Ureter (tissue), 1 donor: ENCODE data around the gene FAM32A. TPM values are rescaled to one million over a fixed set of nuclear protein-coding genes. Genes with fewer than 3 reads are reported as not detected.

Experiments
- DNase-seq: peaks from one replicate; pipeline ENCODE4 v3.0.0-alpha.2; 2020; ENCODE audit warnings: low spot score
- total RNA-seq: library from RNA; stranded (reverse); gene quantifications from one replicate; pipeline ENCODE4 v1.2.4, GENCODE V29; 2023
- donor health status: DM: yes; HTN: yes; CAD: no.

Gene FAM32A
- total RNA-seq, 1 donor from 2014 or later = 50.8 TPM

DNA sequence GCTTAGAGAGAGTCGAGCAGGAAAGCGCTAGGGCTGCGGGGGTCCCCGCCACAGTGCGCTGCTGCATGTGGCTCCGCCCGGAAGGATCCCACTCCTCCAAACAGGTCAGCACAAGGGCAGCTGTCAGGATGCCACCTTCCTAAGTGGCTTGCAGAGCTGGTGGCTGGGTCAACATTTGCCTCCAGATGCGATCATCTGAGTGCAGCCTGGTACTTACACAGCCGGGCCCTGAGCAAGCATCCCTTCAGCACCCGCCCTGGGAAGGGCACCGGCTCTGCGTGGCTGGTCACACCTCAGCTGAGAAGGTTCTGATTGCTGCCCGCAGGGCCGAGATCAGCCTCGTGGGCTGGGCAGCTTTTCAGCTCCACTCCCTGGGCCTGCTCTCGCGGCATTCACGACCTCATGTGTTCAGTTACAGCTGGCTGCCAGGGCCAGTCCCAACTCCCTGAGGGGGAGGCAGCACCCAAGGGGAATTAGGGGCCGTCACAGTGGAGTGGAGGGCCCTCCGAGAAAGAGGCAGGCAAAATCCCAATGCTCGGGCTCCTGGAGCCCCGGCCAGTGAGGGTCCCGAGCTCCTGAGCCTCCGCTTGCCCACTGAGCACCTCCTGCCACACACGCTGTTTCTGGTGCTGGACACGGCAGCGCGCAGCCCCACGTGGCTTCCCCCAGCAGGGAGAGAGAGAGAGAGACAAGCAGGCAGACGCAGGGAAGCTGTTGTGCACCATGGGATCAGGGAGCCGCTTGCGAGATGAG lies 39.3 kb downstream of the FAM32A start:
- no peak for DNase-seq

DNA sequence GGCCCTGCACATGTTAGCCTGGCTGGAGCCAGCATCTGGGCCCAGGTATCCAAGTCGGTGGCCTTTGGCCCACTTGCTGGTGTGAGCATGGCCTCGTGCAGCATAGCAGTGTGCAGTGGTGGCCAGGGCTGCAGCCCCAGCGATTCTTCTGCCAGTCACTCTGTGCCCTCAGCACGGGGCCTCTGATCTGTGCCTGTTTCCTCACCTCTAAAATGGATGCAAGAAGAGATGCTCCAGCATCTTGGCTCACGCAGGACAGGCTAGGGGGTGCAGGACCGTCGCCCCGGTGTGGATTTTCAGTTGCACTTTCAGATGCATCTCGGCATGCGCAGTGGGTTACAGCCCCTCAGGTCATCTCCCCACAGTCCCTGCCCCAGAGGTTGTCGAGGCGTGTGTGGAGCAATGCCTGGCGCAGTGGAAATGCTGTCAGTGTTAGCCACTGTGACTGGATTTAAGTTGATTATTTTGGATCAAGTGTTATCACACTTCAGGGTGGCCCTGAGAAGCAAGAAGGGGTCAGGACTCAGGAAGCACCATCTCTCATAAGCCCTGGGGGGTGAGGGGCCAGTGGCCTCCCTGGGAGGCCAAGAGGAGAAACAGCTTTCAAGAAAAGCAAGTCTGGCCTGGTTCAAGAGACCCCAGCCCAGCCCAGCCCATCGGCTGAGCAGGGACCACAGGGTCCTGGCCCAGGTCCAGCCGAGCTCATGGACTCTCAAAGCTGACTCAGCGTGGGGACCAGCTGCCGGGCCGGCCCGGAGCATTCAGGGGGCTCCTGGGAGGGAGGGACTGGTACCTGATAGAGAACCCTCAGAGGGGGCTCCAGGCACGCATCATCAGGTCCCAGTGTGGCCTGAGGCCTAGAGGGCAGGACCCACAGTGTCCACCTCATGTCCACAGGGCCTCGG lies 40.3 kb downstream of the FAM32A start:
- no peak for DNase-seq

DNA sequence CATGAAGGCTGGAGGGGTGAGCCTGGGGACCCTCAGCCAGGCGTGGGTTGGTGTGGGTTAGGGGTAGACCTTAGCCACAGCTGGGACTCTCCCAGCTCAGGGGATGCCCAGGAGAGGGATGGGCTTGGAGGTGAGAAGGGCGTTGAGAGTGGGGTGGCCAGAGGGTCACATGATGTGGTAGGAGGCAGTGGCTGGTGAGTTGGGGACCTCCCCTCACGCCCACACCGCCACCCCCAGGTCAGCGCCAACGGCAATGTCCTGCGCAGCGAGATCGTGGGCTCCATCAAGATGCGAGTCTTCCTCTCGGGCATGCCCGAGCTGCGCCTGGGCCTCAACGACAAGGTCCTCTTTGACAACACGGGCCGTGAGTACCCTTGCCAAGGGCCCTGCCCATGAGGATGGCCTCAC lies 41.0 kb downstream of the FAM32A start:
- DNase-seq = no peak

DNA sequence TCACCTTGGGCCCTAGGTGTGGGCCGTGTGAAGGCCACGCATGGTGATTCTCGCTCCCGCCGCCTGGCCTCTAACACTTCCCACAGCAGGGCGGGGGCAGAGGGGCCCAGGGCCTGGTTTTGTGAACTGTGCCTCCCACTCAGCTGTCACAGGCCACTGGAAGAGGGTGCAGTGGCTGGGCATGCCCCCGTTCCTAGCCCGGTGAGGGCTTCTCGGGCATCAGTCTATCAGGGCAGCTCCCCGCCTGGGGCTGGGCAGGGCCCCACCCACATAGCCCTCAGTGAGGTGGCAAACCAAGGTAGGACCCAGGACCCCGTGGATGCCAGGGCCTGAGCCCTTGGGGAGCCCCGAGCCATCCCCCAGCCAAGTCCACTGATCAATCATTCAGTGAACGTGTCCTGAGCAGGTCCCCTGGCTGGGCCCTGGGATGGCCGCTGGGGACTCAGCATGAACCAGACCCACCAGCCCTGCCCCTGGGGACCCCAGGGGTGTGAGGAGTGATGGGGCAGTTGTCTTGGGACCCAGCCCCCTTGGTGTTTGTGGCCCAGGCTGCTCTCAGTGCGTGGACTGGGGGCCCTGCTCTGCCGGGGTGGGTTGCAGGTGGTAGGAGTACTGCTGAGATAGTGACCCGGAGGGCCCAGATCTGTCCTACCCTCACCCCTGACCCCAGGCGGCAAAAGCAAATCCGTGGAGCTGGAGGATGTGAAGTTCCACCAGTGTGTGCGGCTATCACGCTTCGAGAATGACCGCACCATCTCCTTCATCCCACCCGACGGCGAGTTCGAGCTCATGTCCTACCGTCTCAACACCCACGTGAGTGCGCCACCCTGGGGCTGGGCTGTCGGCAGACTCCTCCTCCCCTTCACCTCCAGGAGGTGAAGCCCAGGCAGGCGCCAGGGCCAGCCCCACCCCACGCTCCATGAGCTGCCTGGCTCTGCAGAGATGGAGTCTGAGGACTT lies 41.9 kb downstream of the FAM32A start:
- no peak for DNase-seq

DNA sequence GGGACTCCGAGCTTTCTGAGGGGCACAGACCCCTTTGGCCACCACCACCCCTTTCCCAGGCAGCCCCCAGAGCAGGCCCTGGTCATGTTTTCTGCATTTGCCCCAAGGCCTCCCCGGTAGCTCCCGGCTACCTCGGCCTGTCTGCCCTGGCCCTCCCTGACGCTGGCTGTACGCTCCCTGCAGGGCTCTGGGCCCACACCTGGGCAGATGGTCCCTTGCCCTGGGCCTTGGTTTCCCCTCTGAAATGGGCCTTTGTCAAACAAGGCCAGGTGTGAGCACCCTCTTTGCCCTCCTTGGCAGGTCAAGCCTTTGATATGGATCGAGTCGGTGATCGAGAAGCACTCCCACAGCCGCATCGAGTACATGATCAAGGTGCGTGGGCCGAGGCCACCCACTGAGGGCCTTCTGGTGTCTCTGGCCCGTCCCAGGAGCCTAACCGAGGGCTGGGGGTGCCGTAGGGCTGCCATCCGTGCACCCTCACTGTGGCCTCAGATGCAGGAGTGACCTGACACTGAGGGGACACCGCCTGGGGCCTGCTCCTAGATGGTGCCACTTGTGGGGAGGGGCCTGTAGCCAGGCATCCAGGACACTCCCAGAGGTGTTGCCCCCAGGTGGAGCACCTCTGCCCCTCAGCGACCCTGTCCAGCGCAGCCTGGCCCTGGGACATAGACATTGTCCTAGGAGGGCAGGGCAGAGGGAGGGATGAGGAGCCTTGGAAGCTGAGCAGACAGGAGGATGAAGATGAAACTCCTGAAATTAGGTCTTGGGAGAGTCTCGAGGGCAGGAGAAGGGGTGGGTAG lies 42.8 kb downstream of the FAM32A start:
- DNase-seq = no peak

DNA sequence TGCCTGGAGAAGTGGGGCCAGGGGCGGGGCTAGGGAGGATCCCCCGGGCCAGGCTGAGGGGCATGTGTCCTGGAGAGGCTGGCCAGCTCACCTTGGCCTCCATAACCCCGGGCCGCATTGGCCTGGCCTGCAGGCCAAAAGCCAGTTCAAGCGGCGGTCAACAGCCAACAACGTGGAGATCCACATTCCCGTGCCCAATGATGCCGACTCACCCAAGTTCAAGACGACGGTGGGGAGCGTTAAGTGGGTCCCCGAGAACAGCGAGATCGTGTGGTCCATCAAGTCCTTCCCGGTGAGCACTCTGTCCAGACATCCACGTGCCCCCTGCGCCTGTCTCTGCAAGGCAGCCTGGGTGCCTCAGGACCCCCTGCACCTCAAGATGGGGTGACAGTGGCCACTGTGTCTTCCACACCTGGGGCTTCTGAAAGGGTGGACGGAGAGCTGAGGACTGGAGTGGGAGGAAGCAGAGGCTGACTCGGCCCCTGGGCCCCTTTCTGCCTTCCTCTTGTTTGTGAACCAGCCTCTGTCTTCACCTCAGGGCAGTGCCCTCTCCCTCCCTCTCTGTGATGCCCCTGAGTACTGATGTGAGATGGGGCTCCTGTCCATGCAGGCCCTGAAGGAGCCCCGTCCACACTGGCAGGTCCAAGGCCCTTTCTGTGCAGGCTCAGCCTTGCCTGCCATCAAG lies 43.6 kb downstream of the FAM32A start:
- no peak for DNase-seq

DNA sequence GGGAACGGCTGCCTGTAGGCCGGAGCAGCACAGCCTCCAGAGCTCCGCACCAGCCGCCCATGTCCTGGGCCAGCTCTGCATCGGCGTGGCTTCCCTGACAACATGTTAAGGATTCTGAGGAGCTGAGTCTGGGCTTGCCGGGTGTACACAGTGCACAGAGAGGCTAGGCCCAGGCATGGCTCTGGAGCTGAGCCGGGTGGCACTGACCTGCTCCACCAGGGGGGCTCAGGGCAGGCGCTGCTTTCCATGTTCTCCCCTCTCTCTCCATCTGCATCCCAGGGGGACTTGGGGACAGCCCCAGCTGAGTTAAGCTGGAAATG lies 44.1 kb downstream of the FAM32A start:
- no peak for DNase-seq

DNA sequence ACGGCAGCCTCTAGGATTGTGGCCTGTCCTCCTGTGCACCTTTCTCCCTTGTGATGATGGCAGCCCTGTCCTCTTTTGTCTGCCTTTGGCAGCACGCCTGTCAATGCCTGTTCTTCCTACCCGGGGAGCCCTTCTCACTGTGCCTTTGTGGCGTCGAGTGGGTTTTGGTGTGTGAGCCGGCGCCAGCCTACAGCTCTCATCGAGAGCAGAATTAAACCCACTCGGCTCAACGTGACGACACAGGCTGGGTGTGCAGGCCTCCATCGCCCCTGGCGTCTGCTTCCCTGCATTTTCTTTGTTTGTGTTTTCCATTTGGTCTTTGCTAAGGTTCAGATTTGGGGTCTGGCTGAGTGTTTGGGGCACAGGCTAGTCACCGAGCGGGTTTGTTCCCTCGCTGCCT lies 46.9 kb downstream of the FAM32A start:
- no peak for DNase-seq

DNA sequence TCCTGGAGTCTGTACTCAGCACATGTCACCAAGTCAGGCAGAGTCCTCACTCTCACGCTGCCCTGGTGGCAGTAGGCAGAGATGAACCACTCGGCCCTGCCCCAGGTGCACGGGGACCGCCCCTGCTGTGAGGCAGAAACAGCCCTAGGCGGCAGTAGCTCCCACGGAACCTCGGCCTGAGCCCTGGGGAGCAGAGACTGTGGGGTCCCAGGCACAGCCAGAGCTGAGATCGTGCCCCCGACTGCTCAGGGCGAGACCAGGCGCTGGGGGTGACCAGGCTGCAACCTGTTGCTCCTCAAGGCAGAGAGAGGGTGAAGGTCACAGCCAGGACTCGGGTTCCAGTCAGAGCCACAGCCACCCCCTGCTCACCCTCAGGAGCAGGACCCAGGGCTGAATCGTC lies 47.4 kb downstream of the FAM32A start:
- DNase-seq = no peak

DNA sequence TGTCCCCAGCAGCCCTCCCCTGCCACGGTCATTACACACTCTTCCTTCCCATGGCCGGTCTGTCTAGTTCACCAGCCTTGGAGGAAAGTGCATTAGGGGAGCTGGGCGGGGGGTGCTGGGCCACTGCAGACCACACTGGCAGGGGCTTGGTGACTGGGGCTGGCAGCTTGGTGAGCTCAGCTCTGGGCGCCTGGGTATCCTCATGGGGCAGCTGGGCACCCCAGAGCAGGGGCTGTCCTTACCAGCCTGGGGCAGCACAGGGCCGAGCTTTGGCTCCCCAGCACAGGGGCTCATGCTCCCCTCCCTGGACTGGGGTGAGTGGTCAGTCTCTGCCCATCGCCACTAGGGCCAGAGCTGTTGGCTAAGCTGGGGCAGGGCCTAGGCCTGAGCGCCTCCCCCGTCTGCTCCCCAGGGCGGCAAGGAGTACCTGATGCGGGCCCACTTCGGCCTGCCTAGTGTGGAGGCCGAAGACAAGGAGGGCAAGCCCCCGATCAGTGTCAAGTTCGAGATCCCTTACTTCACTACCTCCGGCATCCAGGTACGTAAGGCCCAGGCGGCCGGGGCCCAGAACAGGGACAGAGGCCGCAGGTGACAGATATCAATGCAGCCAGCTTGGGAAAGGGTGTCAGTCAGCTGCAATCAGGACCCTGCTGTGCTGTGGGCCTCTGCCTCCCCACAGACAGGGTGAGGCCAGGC lies 48.0 kb downstream of the FAM32A start:
- DNase-seq = no peak

DNA sequence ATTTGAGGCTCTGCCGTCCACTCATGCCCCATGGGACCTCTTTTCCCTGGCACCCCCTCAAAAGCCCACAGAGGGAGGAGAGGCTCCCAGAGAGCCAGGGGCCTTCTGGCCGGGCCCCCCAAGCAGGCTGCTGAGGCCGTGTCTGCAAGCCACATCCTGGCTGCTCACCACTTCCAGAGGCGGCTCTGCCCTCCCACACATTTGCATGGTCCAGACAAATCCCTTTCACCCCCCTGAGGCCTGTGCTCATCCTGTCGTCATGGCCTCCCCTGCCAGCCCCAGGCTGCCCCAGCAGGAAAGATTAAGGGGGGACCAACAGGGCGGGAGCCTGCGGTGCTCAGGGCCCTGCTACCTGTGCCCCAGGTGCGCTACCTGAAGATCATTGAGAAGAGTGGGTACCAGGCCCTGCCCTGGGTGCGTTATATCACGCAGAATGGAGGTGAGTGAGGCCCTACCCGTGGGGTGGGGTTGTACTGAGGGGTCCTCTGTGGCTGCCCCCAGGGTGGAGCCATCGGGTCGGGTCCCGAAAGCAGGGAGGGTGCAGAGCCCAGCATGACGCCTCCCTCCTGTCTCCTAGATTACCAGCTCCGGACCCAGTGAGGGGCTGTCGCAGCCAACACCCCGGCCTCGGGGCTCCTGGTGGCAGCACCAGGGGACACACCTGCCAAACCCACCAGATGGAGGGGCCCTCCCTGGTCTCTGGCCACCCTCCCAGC lies 48.8 kb downstream of the FAM32A start:
- DNase-seq = no peak

DNA sequence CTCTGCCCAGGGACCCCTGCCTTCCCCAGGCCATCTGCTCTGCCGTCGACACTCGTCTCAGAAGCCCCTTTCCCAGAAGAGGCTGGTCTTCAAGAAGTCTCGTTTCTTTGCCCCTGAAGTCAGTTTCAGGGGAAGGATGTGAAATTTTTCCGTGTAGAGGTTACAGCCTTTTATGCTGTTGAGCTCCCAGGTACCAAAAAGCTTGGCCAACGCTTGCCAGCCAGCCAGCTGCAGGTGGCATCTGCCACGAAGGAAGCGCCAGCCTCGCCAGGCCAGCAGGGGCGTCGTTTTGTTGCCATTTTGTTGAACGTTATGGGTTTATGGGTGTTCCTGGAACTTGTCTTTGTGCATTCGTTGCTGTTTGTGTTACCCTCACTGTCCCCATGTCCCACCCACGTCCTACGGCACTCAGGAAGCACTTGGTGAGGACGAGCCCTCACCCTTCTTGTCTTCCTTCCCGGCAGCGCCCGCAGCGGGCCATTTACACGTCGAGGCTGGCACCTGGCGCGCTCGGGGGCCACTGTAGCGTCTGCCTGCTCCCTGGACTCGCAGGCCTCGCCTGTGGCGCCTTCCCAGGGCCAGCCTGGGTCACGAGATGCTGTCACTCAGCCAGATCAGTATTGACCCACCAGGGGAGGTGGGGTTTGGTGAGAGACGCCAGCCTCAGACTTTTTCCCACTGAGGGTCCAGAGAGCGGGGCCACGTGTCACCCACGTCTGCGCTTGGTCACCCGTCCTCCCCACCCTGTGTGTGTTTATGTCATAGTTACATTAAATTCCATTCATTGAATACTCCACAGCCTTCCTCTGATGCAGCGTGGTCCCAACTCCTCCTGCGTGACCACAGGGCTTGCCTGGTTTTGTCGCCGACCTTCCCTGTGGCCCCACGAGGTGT lies 49.6 kb downstream of the FAM32A start:
- no peak for DNase-seq

DNA sequence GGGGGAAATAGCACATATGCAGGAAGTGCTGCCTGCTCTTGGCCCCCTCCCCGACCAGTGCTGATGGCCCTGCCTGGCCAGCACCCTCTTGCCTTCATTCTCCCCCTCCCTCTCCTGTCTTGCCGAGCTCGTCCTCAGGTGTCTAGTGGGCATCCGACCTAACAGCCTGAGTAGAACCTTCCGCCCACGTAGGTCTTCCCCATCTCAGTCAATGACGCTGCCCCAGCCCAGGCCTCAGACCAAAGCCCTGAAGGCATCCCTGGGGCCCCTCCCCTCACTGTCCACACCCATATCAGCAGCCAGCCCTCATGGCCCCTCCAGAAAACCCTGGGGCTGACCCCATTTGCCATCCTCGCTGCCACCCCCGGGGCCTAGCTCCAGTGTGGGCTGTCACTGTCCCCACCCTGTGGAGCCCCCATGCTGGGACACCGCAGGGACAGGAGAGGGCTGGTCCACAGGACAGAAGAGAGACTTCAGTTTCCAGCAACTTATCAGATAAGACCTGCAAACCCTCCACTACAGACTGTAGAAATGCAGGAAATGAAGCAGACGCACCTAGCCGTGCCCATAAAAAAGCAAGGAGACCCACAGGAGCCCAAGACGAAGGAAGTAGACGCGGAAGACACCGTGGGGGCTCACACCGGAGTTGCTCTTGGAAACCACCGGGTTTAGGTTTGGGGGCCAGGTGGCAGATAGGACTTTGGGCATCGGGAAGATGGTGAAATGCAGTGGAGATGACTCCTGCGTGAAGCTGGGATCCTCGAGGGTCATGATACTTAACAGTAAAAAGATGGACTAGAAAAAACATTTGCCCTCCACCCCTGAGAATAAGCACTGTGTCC lies 50.8 kb downstream of the FAM32A start:
- DNase-seq = no peak
